Trophoblast cell (in vitro differentiated cells and primary cell): ENCODE measurements around the gene MLLT6. TPM values are rescaled to one million over a fixed set of nuclear protein-coding genes. Genes with fewer than 3 reads are reported as not detected.
A peak's percentile ranks its signal among the peaks of the same experiment; 100 is the strongest.

Experiments used
- DNase-seq, 2 donors: peaks; one replicate each; pipeline ENCODE4 v3.0.0-alpha.2; 2016
- H2AFZ ChIP-seq: 2 replicates; pipeline ENCODE4 v1.6.1; 2013; ENCODE audit warnings: low read length, moderate library complexity, mild to moderate bottlenecking; ENCODE audit not compliant: insufficient read depth, poor library complexity
- H2AK5ac ChIP-seq: 2 replicates; pipeline ENCODE4 v1.6.1; 2013; ENCODE audit warnings: mild to moderate bottlenecking, low read length
- H2BK120ac ChIP-seq: 2 replicates; pipeline ENCODE4 v1.6.1; 2013; ENCODE audit warnings: low read length, mild to moderate bottlenecking, moderate library complexity; ENCODE audit not compliant: insufficient read depth, poor library complexity
- H2BK12ac ChIP-seq: 2 replicates; pipeline ENCODE4 v1.6.1; 2013; ENCODE audit warnings: mild to moderate bottlenecking, low read length, moderate library complexity
- H2BK5ac ChIP-seq: 2 replicates; pipeline ENCODE4 v1.6.1; 2013; ENCODE audit warnings: low read length, low read depth, moderate library complexity, mild to moderate bottlenecking; ENCODE audit not compliant: poor library complexity
- H3K14ac ChIP-seq: 2 replicates; pipeline ENCODE4 v1.6.1; 2013; ENCODE audit warnings: mild to moderate bottlenecking, low read length
- H3K18ac ChIP-seq: 2 replicates; pipeline ENCODE4 v1.6.1; 2013; ENCODE audit warnings: mild to moderate bottlenecking, low read length
- H3K23ac ChIP-seq: 2 replicates; pipeline ENCODE4 v1.6.1; 2013; ENCODE audit warnings: low read length
- H3K27ac ChIP-seq: 2 replicates; pipeline ENCODE4 v1.5.1; 2013; ENCODE audit warnings: low read depth, mild to moderate bottlenecking, inconsistent platforms, low read length, moderate library complexity
- H3K27me3 ChIP-seq: 2 replicates; pipeline ENCODE4 v1.6.1; 2013; ENCODE audit warnings: inconsistent platforms, mild to moderate bottlenecking, low read length, moderate library complexity; ENCODE audit not compliant: insufficient read depth
- H3K36me3 ChIP-seq, 2 experiments: 1 replicate in 1 of 2; 2 replicates in 1 of 2; pipeline ENCODE4 v1.6.1; 2013; ENCODE audit warnings: low read length in 2 of 2, mild to moderate bottlenecking in 2 of 2, moderate library complexity in 1 of 2; ENCODE audit not compliant: insufficient read depth in 2 of 2, control insufficient read depth in 1 of 2
- H3K4ac ChIP-seq: 2 replicates; pipeline ENCODE4 v1.6.1; 2013; ENCODE audit warnings: low read depth, mild to moderate bottlenecking, low read length, moderate library complexity
- H3K4me1 ChIP-seq, 2 experiments: 1 replicate in 1 of 2; 2 replicates in 1 of 2; pipeline ENCODE4 v1.6.1; 2013; ENCODE audit warnings: low read length in 2 of 2, mild to moderate bottlenecking in 2 of 2, moderate library complexity in 1 of 2; ENCODE audit not compliant: insufficient read depth in 2 of 2, control insufficient read depth in 1 of 2
- H3K4me2 ChIP-seq: 2 replicates; pipeline ENCODE4 v1.6.1; 2013; ENCODE audit warnings: inconsistent platforms, mild to moderate bottlenecking, low read length, moderate library complexity
- H3K4me3 ChIP-seq: 2 replicates; pipeline ENCODE4 v1.5.1; 2013; ENCODE audit warnings: mild to moderate bottlenecking, low read depth, low read length, inconsistent platforms
- H3K79me1 ChIP-seq: one replicate; pipeline ENCODE4 v1.6.1; 2013; ENCODE audit warnings: low read length
- H3K79me2 ChIP-seq: 2 replicates; pipeline ENCODE4 v1.6.1; 2013; ENCODE audit warnings: low read length, mild to moderate bottlenecking; ENCODE audit not compliant: control insufficient read depth, insufficient read depth, poor library complexity
- H3K9ac ChIP-seq: 2 replicates; pipeline ENCODE4 v1.6.1; 2013; ENCODE audit warnings: mild to moderate bottlenecking, low read length
- H3K9me3 ChIP-seq: 2 replicates; pipeline ENCODE4 v1.6.1; 2013; ENCODE audit warnings: low read depth, mild to moderate bottlenecking, control low read depth, inconsistent platforms, low read length; ENCODE audit not compliant: insufficient read depth
- H4K12ac ChIP-seq: 2 replicates; pipeline ENCODE4 v1.6.1; 2013; ENCODE audit warnings: low read depth, mild to moderate bottlenecking, low read length, moderate library complexity
- H4K8ac ChIP-seq: 2 replicates; pipeline ENCODE4 v1.6.1; 2013; ENCODE audit warnings: low read depth, mild to moderate bottlenecking, low read length, moderate library complexity
- H4K91ac ChIP-seq: one replicate; pipeline ENCODE4 v1.6.1; 2013; ENCODE audit warnings: low read depth, mild to moderate bottlenecking, low read length, moderate library complexity
- WGBS: extraction: QIAGEN DNeasy Blood & Tissue Kit; methylation state at CpG from one replicate; pipeline ENCODE4 v1.1.7; 2013; ENCODE audit warnings: missing lambda C conversion rate; ENCODE audit not compliant: insufficient read length, insufficient coverage; ENCODE audit errors: extremely low coverage; 5-methylcytosine and 5-hydroxymethylcytosine counted together
- polyA plus RNA-seq: library from polyadenylated mRNA; stranded (reverse); fragments of 200-250 nt; gene quantifications from 2 replicates; pipeline ENCODE4 v1.2.3, GENCODE V29; 2013

Gene MLLT6
- polyA plus RNA-seq, result 15.3 and 16.2 TPM in 2 replicates

DNA sequence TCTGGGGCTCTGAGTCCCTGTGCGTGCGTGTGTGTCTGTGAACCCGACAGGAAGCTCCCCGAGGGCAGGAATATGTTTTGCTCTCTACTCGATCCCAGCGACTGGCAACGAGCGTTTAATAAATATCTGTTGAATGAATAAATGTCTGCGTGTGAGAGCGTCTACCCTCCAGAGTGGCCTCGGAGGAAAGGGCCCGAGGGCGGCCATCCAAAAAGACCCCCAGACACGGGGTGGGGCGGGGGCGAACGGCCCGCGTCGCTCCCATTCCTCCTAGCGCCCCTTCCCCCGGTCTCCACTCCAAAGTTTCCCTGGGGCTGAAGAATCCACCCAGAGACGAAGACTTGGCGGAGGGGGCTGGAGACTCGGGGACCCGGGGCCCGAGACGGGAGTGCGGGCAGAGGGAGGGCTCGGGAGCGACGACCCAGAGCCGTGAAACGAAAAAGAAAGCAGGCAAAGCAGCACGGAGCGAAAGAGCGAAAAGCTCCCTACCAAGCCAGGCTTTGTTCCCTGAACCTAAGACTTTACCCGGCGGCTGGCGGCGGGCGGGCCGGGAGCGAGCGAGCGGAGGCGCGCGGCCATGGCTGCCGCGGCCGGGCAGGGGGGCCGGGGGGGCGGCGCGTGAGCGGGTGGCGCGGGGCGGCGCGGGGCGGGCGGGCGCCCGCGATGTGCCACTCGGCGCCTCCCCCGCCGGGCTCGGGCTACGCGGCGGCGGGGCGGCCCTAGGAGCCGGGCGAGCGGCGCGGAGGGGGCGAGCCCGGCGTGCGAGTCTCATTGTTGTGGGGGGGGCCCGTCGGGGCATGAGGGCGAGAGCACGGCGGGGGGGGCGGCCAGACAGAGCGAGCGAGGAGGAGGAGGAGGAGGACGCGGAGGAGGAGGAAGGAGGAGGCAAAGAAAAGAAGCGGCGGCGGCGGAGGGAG lies at the start of gene MLLT6:
Gene MLLT6, plus strand, starts transcription at position 668 of the 917 bp plus-strand sequence. CDS start 360 bp downstream, outside the sequence.
- H3K36me3 ChIP-seq, result peaks cover 10 to 12% of the 10 kb centered on the region in 2 experiments
- H3K18ac ChIP-seq, result peak within 1 kb of the TSS; percentile 97
- H2BK120ac ChIP-seq, result peak within 1 kb of the TSS; percentile 67
- H2AK5ac ChIP-seq, result peak within 1 kb of the TSS; percentile 66
- peaks cover 30% of the 10 kb centered on the region for H3K79me1 ChIP-seq
- peak within 1 kb of the TSS; percentile 76 for H3K4me3 ChIP-seq
- peak within 1 kb of the TSS; percentile 75 for H3K27ac ChIP-seq
- peak; percentile 53 to 69 for DNase-seq
- peak within 1 kb of the TSS; percentile 85 for H3K4me2 ChIP-seq
- peak within 1 kb of the TSS; percentile 98 for H4K91ac ChIP-seq
- peaks cover 20 to 30% of the 10 kb centered on the region in 2 experiments for H3K4me1 ChIP-seq
- peak within 1 kb of the TSS; percentile 78 for H2AFZ ChIP-seq
- H3K27me3 ChIP-seq, result no peaks in the 10 kb centered on the region
- H3K4ac ChIP-seq, result peak within 1 kb of the TSS; percentile 87
- H3K14ac ChIP-seq, result peak within 1 kb of the TSS; percentile 93
- WGBS, result no CpG with 5 or more reads among the region's 100 CpGs
- peak within 1 kb of the TSS; percentile 86 for H2BK12ac ChIP-seq
- no peak within 1 kb of the TSS for H3K23ac ChIP-seq
- H3K79me2 ChIP-seq, result peaks cover 6% of the 10 kb centered on the region
- H3K9ac ChIP-seq, result peak within 1 kb of the TSS; percentile 78
- H3K9me3 ChIP-seq, result no peaks in the 10 kb centered on the region
- peak within 1 kb of the TSS; percentile 75 for H2BK5ac ChIP-seq
- peak within 1 kb of the TSS; percentile 79 for H4K8ac ChIP-seq
- H4K12ac ChIP-seq, result peak within 1 kb of the TSS; percentile 61

DNA sequence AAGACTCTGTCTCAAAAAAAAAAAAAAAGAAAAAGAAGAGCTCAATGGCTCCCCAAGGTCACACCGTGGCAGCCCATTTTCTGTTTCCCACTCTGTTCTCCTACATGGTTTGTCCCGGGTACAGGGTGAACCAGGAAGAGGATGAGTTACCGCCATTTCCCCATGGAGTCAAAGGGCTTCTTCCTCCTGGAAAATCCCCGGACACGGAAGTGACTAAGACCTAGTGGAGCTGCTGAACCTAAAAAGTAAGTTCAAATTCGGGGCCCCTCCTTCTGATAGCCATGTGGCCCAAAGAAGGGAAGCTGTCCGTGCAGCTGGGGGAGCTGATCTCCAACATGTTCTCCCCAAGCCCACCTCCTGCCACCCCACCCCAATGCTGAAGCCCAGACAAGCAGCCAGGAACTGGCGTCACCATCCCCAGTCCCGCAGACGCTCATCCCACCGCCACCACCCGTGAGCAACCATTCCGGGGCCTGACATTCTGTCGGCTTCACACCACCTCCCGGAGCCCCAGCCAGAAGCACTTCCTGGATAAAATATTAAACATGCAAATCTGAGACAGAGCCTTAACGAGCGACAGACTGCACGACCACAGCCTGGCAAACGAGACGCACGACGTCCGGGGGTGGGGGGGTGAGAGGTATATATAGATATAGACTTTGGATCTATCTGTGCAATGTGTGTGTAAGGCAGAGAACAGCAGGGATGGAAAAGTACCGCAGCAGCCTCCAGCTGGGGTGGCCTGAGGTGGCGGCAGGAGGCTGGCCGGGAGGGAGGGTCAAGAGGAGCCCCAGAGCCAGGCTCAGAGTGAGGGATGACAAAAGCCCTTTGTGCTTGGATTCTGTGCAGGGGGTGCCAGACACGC lies 47.9 kb upstream of the MLLT6 start:
- no peak overlapping the region for H2BK5ac ChIP-seq
- no CpG with 5 or more reads among the region's 27 CpGs for WGBS

DNA sequence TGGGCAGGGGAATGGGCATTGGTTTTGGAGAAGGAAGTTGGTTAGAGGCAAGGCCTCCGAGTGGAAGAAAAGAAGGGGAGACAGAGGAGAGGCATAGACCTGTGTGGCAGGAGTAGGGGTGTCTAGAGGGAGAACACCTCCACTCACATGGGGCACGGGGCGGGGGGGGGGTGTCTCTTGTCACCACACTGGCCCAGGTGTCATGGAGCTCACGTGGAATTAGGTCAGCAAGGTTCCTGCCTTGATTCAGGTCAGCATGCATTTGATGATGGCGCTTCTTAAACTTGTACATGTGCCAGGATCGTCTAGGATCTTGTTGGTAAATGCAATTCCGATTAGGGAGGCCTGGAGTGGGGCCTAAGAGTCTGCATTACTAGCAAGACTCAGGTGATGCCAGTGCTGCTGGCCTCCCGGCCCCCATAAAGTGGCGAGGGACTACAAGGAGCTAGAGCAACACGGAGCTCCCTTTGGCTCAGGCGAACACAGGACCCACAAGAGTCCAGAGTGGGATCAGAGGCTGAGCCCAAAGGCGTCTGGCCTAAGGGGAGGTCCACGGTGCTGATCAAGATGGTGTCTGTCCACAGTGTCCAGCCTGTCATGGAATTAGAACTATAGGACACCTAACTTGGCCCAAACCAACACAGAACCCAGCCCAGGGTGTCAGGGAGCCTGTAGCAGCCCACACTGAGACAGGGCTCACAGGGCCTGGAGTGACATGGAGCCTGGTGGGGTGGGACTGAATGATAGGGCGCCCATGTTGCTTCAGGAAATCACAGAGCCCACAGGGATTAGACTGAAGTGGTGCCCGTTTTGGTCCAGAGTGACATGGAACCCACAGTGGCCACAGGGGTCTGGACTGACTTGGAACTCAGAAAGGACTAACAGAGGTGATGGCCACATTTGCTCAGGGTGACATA lies 47.0 kb upstream of the MLLT6 start:
- Histone ChIP-seq H3K14ac (no peak overlapping the region), H4K91ac (no peak overlapping the region), H2AK5ac (no peak overlapping the region), H3K4me2 (no peak overlapping the region), H3K79me1 (no peaks in the 10 kb centered on the region), H3K9me3 (no peaks in the 10 kb centered on the region), H3K4me1 (no peaks in the 10 kb centered on the region), H3K4me3 (peak overlapping the region; percentile 7), H4K8ac (no peak overlapping the region), H3K27ac (no peak overlapping the region), H3K4ac (no peak overlapping the region), H2AFZ (no peak overlapping the region), H2BK120ac (no peak overlapping the region), H3K27me3 (no peaks in the 10 kb centered on the region), H2BK12ac (no peak overlapping the region), H3K36me3 (no peaks in the 10 kb centered on the region), H2BK5ac (no peak overlapping the region), H3K18ac (no peak overlapping the region), H3K9ac (no peak overlapping the region), H4K12ac (no peak overlapping the region), H3K23ac (no peak overlapping the region), H3K79me2 (no peaks in the 10 kb centered on the region)
- no peak for DNase-seq
- no CpG with 5 or more reads among the region's 15 CpGs for WGBS

More for the DNA sequence above, 47.9 kb upstream of the MLLT6 start:
- no peak overlapping the region for H4K91ac ChIP-seq
- no peak overlapping the region for H3K4me2 ChIP-seq
- H3K9ac ChIP-seq, result no peak overlapping the region
- H3K23ac ChIP-seq, result no peak overlapping the region
- no peaks in the 10 kb centered on the region for H3K36me3 ChIP-seq
- H3K4me1 ChIP-seq, result no peaks in the 10 kb centered on the region
- H2AFZ ChIP-seq, result no peak overlapping the region
- H3K4ac ChIP-seq, result no peak overlapping the region
- no peaks in the 10 kb centered on the region for H3K9me3 ChIP-seq
- no peak overlapping the region for H2BK120ac ChIP-seq
- H3K79me1 ChIP-seq, result no peaks in the 10 kb centered on the region
- no peak for DNase-seq
- no peak overlapping the region for H3K14ac ChIP-seq
- no peak overlapping the region for H2BK12ac ChIP-seq
- no peak overlapping the region for H3K4me3 ChIP-seq
- H3K27me3 ChIP-seq, result no peaks in the 10 kb centered on the region
- H3K18ac ChIP-seq, result no peak overlapping the region
- H4K8ac ChIP-seq, result no peak overlapping the region
- no peak overlapping the region for H3K27ac ChIP-seq
- no peak overlapping the region for H4K12ac ChIP-seq
- no peak overlapping the region for H2AK5ac ChIP-seq
- no peaks in the 10 kb centered on the region for H3K79me2 ChIP-seq
